Right ventricle myocardium inferior (tissue), 1 donor: ENCODE results near the gene GRID2IP. TPM values are rescaled to one million over a fixed set of nuclear protein-coding genes. Genes with fewer than 3 reads are reported as not detected.

Experiments used
- ATAC-seq: fragments of 200-7000 bp; cut with Tn5 transposase; one replicate; pipeline ENCODE4 v1.9.1; 2020; ENCODE audit warnings: mild to moderate bottlenecking, moderate library complexity
- DNase-seq: peaks from one replicate; pipeline ENCODE4 v3.0.0; 2021; ENCODE audit errors: missing footprints
- intact Hi-C: fragments of 100-400 bp; cut with DNase I; formaldehyde crosslinking; loops from one replicate; pipeline ENCODE4 v1.11.0; 2022
- total RNA-seq: library from RNA; stranded (reverse); fragmentation: NEBNext Ultra II Directional; extraction: Animal tissue kit (Norgen Biotek cat#: 25700); gene quantifications from one replicate; pipeline ENCODE4 v1.2.1, GENCODE V29; 2021
- donor health status: DM: no; HTN: yes; CAD: no; lungs with severe emphysema.

GRID2IP gene
- total RNA-seq, 1 donor from 2014 or later, result not detected

- intact Hi-C loops, result no loop called here
- ATAC-seq (no peak), DNase-seq (no peak)
Observed at GRCh38 chr7:6497994-6498393, 53.3 kb downstream of the GRID2IP start.

GRCh38 chr7:6497637-6497905, 53.7 kb downstream of the GRID2IP start:
- DNase-seq, result no peak
- intact Hi-C loops, result no loop called here
- ATAC-seq, result no peak

GRCh38 chr7:6496842-6497636, 54.2 kb downstream of the GRID2IP start:
- intact Hi-C loops, result no loop called here
- ATAC-seq (no peak), DNase-seq (no peak)

- ATAC-seq, result no peak
- intact Hi-C loops, result no loop called here
- DNase-seq, result no peak
Observed at GRCh38 chr7:6495597-6496262, 55.5 kb downstream of the GRID2IP start.

- ATAC-seq (no peak), DNase-seq (no peak)
- intact Hi-C loops, result no loop called here
Observed at GRCh38 chr7:6494365-6494764, 56.9 kb downstream of the GRID2IP start.

GRCh38 chr7:6491194-6491593, 60.1 kb downstream of the GRID2IP start:
- ATAC-seq, result no peak
- intact Hi-C loops, result no loop called here
- DNase-seq, result no peak

- intact Hi-C loops, result no loop called here
- DNase-seq (no peak), ATAC-seq (no peak)
Observed at GRCh38 chr7:6489612-6490011, 61.6 kb downstream of the GRID2IP start.

GRCh38 chr7:6487184-6487545, 64.1 kb downstream of the GRID2IP start:
- ATAC-seq, result no peak
- intact Hi-C loops, result no loop called here
- DNase-seq, result no peak

GRCh38 chr7:6486438-6487183, 64.7 kb downstream of the GRID2IP start:
- intact Hi-C loops, result no loop called here
- DNase-seq, result no peak

GRCh38 chr7:6482743-6483119, 68.5 kb downstream of the GRID2IP start:
- ATAC-seq (no peak), DNase-seq (no peak)
- intact Hi-C loops, result no loop called here

More at GRCh38 chr7:6486438-6487183, 64.7 kb downstream of the GRID2IP start:
- ATAC-seq, result no peak

GRCh38 chr7:6482307-6482706, 69.0 kb downstream of the GRID2IP start:
- intact Hi-C loops, result no loop called here
- DNase-seq (no peak), ATAC-seq (no peak)

- intact Hi-C loops, result no loop called here
Observed at GRCh38 chr7:6481445-6481844, 69.8 kb downstream of the GRID2IP start.

GRCh38 chr7:6480323-6480660, 71.0 kb downstream of the GRID2IP start:
- intact Hi-C loops, result no loop called here
- ATAC-seq (no peak), DNase-seq (no peak)

More at GRCh38 chr7:6481445-6481844, 69.8 kb downstream of the GRID2IP start:
- ATAC-seq (no peak), DNase-seq (no peak)

- intact Hi-C loops, result no loop called here
- no peak for DNase-seq
- ATAC-seq, result no peak
Observed at GRCh38 chr7:6479067-6479466, 72.2 kb downstream of the GRID2IP start.

- intact Hi-C loops, result no loop called here
- no peak for ATAC-seq
- no peak for DNase-seq
Observed at GRCh38 chr7:6478186-6478585, 73.1 kb downstream of the GRID2IP start.

- ATAC-seq (no peak), DNase-seq (no peak)
- intact Hi-C loops, result no loop called here
Observed at GRCh38 chr7:6477318-6477660, 74.0 kb downstream of the GRID2IP start.

- DNase-seq, result no peak
- intact Hi-C loops, result no loop called here
- no peak for ATAC-seq
Observed at GRCh38 chr7:6476596-6477317, 74.5 kb downstream of the GRID2IP start.

GRCh38 chr7:6475433-6476186, 75.7 kb downstream of the GRID2IP start:
- ATAC-seq (no peak), DNase-seq (no peak)
- intact Hi-C loops, result no loop called here

GRCh38 chr7:6465862-6466261, 85.4 kb downstream of the GRID2IP start:
- DNase-seq (no peak), ATAC-seq (no peak)
- intact Hi-C loops, result no loop called here
